Psoas muscle (tissue), 8 donors: Measurements from ENCODE around the gene THBS4. TPM values are rescaled to one million over a fixed set of nuclear protein-coding genes. Genes with fewer than 3 reads are reported as not detected.

ENCODE experiments used
- ATAC-seq, 4 donors: fragments of 200-7000 bp; cut with Tn5 transposase; one replicate each; pipeline ENCODE4 v1.9.1; 2020; ENCODE audit warnings: moderate library complexity in 3 of 4, mild to moderate bottlenecking in 2 of 4
- DNase-seq, 2 donors: peaks; one replicate each; pipeline ENCODE4 v3.0.0-alpha.2; 2020
- H3K27ac ChIP-seq: fragments of 200-600 bp; one replicate; pipeline ENCODE4 v1.8.0; 2022
- H3K27me3 ChIP-seq, 3 donors: fragments of 200-600 bp in 1 of 3; one replicate each; pipeline versions ENCODE4 v1.6.1 to v1.8.0; 2013 to 2022; ENCODE audit warnings: low read length in 2 of 3, mild to moderate bottlenecking in 2 of 3, moderate library complexity in 1 of 3; ENCODE audit not compliant: insufficient read depth in 3 of 3
- H3K36me3 ChIP-seq, 2 donors: fragments of 200-600 bp in 1 of 2; one replicate each; pipeline versions ENCODE4 v1.6.1 to v1.8.0; 2013 to 2022; ENCODE audit warnings: low read depth in 1 of 2, mild to moderate bottlenecking in 1 of 2, moderate library complexity in 1 of 2; ENCODE audit not compliant: insufficient read depth in 1 of 2
- H3K4me1 ChIP-seq: fragments of 200-600 bp; one replicate; pipeline ENCODE4 v1.8.0; 2022
- H3K4me3 ChIP-seq: fragments of 200-600 bp; one replicate; pipeline ENCODE4 v1.8.0; 2022; ENCODE audit warnings: mild to moderate bottlenecking
- H3K9me3 ChIP-seq: fragments of 200-600 bp; one replicate; pipeline ENCODE4 v1.8.0; 2022
- CTCF ChIP-seq: fragments of 200-600 bp; IDR thresholded peaks from one replicate; pipeline ENCODE4 v1.8.0; 2022; ENCODE audit warnings: antibody characterized with exemption
- WGBS, 3 donors: extraction: QIAGEN DNeasy Blood & Tissue Kit; methylation state at CpG; one replicate each; pipeline versions ENCODE4 v1.1.6 to v1.1.7; 2013; 5-methylcytosine and 5-hydroxymethylcytosine counted together
- intact Hi-C, 2 donors: fragments of 100-400 bp; cut with DNase I; formaldehyde crosslinking; loops; one replicate each; pipeline versions ENCODE4 v1.11.0 to v1.14.2; 2022
- polyA plus RNA-seq, 3 donors: library from polyadenylated mRNA; stranded (reverse); fragments of 200-250 nt; gene quantifications; one replicate each; pipeline ENCODE4 v1.2.3, GENCODE V29; 2013
- total RNA-seq, 4 donors: library from RNA; stranded (reverse); fragmentation: NEBNext Ultra II Directional in 2 of 4; extraction: Animal tissue kit (Norgen Biotek cat#: 25700) in 2 of 4; gene quantifications; one replicate each; pipeline versions ENCODE4 v1.2.1 to v1.2.4, GENCODE V29; 2021 to 2023
- donor health status: healthy with polysubstance abuse.
- donor health status: DM: no; HTN: no; CAD: no; lungs with moderate emphysema.
- donor health status: Bipolar disorder and iron deficiency.
- donor health status: healthy.
- donor health status: DM: yes; HTN: yes; CAD: no.
- donor health status: DM: no; HTN: no; CAD: no.
- donor health status: DM: no; HTN: no; CAD: no.
- donor health status: DM: yes; HTN: yes; CAD: no.

Gene THBS4
- total and polyA plus RNA-seq, 7 donors = 18.6 to 252 (median 49.0) TPM

GRCh38 chr5:80034559-80034958 is 589 bp upstream of the THBS4 start:
- Histone ChIP-seq H3K27me3 (peaks cover 8 to 44% (median 9%) of the 10 kb centered on the region in 3 donors), H3K4me3 (peak overlapping the region; percentile 59), H3K4me1 (no peaks in the 10 kb centered on the region), H3K27ac (no peak overlapping the region), H3K36me3 (no peaks in the 10 kb centered on the region), H3K9me3 (no peaks in the 10 kb centered on the region)
- ATAC-seq (no peak), DNase-seq (no peak)
- 28 to 44% (median 33%) methylated on average over 8 of the region's 8 CpGs for WGBS, 3 donors
- intact Hi-C loops = no loop called here
- TF ChIP-seq CTCF = no peak

GRCh38 chr5:80035839-80036238 is 691 bp downstream of the THBS4 start:
- H3K4me3 ChIP-seq = peak overlapping the region; percentile 59
- ATAC-seq (no peak), DNase-seq (no peak)
- H3K36me3 ChIP-seq = no peaks in the 10 kb centered on the region
- WGBS, 3 donors = 47 to 74% (median 55%) methylated on average over 7 of the region's 7 CpGs
- H3K27ac ChIP-seq = no peak overlapping the region
- intact Hi-C loops = no loop called here
- TF ChIP-seq CTCF = no peak
- H3K27me3 ChIP-seq = peaks cover 8 to 44% (median 9%) of the 10 kb centered on the region in 3 donors
- H3K9me3 ChIP-seq = no peaks in the 10 kb centered on the region
- no peaks in the 10 kb centered on the region for H3K4me1 ChIP-seq

- Histone ChIP-seq H3K9me3 (no peaks in the 10 kb centered on the region), H3K4me3 (peak overlapping the region; percentile 59), H3K27ac (no peak overlapping the region), H3K4me1 (no peaks in the 10 kb centered on the region), H3K27me3 (peaks cover 8 to 44% (median 9%) of the 10 kb centered on the region in 3 donors), H3K36me3 (no peaks in the 10 kb centered on the region)
- WGBS, 3 donors = 63 to 86% (median 65%) methylated on average over 5 of the region's 5 CpGs
- ATAC-seq (no peak), DNase-seq (no peak)
- intact Hi-C loops = no loop called here
- TF ChIP-seq CTCF = no peak
These were observed 1.5 kb downstream of the THBS4 start for GRCh38 chr5:80036615-80037014.

- H3K36me3 ChIP-seq = no peaks in the 10 kb centered on the region
- H3K4me3 ChIP-seq = peak overlapping the region; percentile 59
- DNase-seq (no peak), ATAC-seq (no peak)
- peaks cover 8 to 44% (median 9%) of the 10 kb centered on the region in 3 donors for H3K27me3 ChIP-seq
- no peak overlapping the region for H3K27ac ChIP-seq
- no peaks in the 10 kb centered on the region for H3K9me3 ChIP-seq
- TF ChIP-seq CTCF = no peak
- intact Hi-C loops = no loop called here
- H3K4me1 ChIP-seq = no peaks in the 10 kb centered on the region
- WGBS, 3 donors = 67 to 78% (median 73%) methylated on average over 5 of the region's 5 CpGs
These were observed 2.2 kb downstream of the THBS4 start for GRCh38 chr5:80037366-80037765.

- Histone ChIP-seq H3K9me3 (no peaks in the 10 kb centered on the region), H3K4me1 (no peaks in the 10 kb centered on the region), H3K4me3 (no peak overlapping the region), H3K27me3 (peaks cover 4 to 27% (median 9%) of the 10 kb centered on the region in 3 donors), H3K36me3 (no peaks in the 10 kb centered on the region), H3K27ac (no peak overlapping the region)
- TF ChIP-seq CTCF = no peak
- 55 to 75% (median 61%) methylated on average over 2 of the region's 2 CpGs for WGBS, 3 donors
- no peak for DNase-seq
- ATAC-seq = no peak
- intact Hi-C loops = no loop called here
These were observed 4.5 kb downstream of the THBS4 start for GRCh38 chr5:80039650-80040049.
